H9 (cell line): Measurements from ENCODE around the gene ZFYVE28. TPM values are rescaled to one million over a fixed set of nuclear protein-coding genes. Genes with fewer than 3 reads are reported as not detected.

Source experiments
- DNase-seq: peaks from one replicate; pipeline ENCODE4 v3.0.0-alpha.2; 2017
- H2AFZ ChIP-seq: one replicate; pipeline ENCODE4 v1.6.1; 2013; ENCODE audit warnings: mild to moderate bottlenecking, low read length, control low read depth, moderate library complexity
- H2AK5ac ChIP-seq: 2 replicates; pipeline ENCODE4 v1.6.1; 2013; ENCODE audit warnings: low read length, control low read depth, mixed read lengths; ENCODE audit not compliant: insufficient read length
- H2BK120ac ChIP-seq: one replicate; pipeline ENCODE4 v1.6.1; 2013; ENCODE audit warnings: low read depth, mild to moderate bottlenecking, low read length, control low read depth, inconsistent platforms; ENCODE audit not compliant: poor library complexity, severe bottlenecking
- H2BK12ac ChIP-seq: 2 replicates; pipeline ENCODE4 v1.6.1; 2013; ENCODE audit warnings: low read length, control low read depth, mixed read lengths, low read depth; ENCODE audit not compliant: insufficient read length
- H2BK15ac ChIP-seq: 2 replicates; pipeline ENCODE4 v1.6.1; 2013; ENCODE audit warnings: low read depth, low read length, control low read depth
- H2BK20ac ChIP-seq: one replicate; pipeline ENCODE4 v1.6.1; 2013; ENCODE audit warnings: low read depth, mild to moderate bottlenecking, low read length, control low read depth, inconsistent platforms; ENCODE audit not compliant: poor library complexity, severe bottlenecking
- H2BK5ac ChIP-seq: 2 replicates; pipeline ENCODE4 v1.6.1; 2013; ENCODE audit warnings: low read length, control low read depth, mixed read lengths; ENCODE audit not compliant: insufficient read length
- H3K14ac ChIP-seq: 2 replicates; pipeline ENCODE4 v1.6.1; 2013; ENCODE audit warnings: low read length, control low read depth; ENCODE audit not compliant: insufficient read depth
- H3K18ac ChIP-seq: 2 replicates; pipeline ENCODE4 v1.6.1; 2013; ENCODE audit warnings: low read depth, mild to moderate bottlenecking, mixed read lengths, low read length, control low read depth; ENCODE audit not compliant: insufficient read length
- H3K23ac ChIP-seq: 2 replicates; pipeline ENCODE4 v1.6.1; 2013; ENCODE audit warnings: low read length, control low read depth, mixed read lengths, low read depth; ENCODE audit not compliant: insufficient read length
- H3K23me2 ChIP-seq: 2 replicates; pipeline ENCODE4 v1.6.1; 2013; ENCODE audit warnings: low read depth, mild to moderate bottlenecking, mixed read lengths, low read length, control low read depth; ENCODE audit not compliant: insufficient read length, poor library complexity, severe bottlenecking
- H3K27ac ChIP-seq: 2 replicates; pipeline ENCODE4 v1.5.1; 2013; ENCODE audit warnings: low read length, control low read depth, mixed read lengths, low read depth; ENCODE audit not compliant: insufficient read length
- H3K27me3 ChIP-seq: 2 replicates; pipeline ENCODE4 v1.6.1; 2013; ENCODE audit warnings: low read length, control low read depth, inconsistent platforms; ENCODE audit not compliant: insufficient read depth
- H3K4ac ChIP-seq: 2 replicates; pipeline ENCODE4 v1.6.1; 2013; ENCODE audit warnings: low read depth, mild to moderate bottlenecking, control low read depth, inconsistent platforms, low read length, moderate library complexity
- H3K4me1 ChIP-seq: 2 replicates; pipeline ENCODE4 v1.6.1; 2013; ENCODE audit warnings: low read length, control low read depth, inconsistent platforms; ENCODE audit not compliant: insufficient read depth
- H3K4me2 ChIP-seq: 2 replicates; pipeline ENCODE4 v1.6.1; 2013; ENCODE audit warnings: low read length, control low read depth, mixed read lengths; ENCODE audit not compliant: insufficient read length, insufficient read depth
- H3K56ac ChIP-seq: 2 replicates; pipeline ENCODE4 v1.6.1; 2013; ENCODE audit warnings: low read depth, mild to moderate bottlenecking, mixed read lengths, low read length, control low read depth; ENCODE audit not compliant: insufficient read length
- H3K79me1 ChIP-seq: 2 replicates; pipeline ENCODE4 v1.6.1; 2013; ENCODE audit warnings: low read depth, mild to moderate bottlenecking, moderate library complexity, low read length, control low read depth, inconsistent platforms; ENCODE audit not compliant: insufficient read depth, poor library complexity, severe bottlenecking
- H3K79me2 ChIP-seq: 2 replicates; pipeline ENCODE4 v1.6.1; 2013; ENCODE audit warnings: low read length, control low read depth, inconsistent platforms; ENCODE audit not compliant: insufficient read depth
- H3K9ac ChIP-seq: 2 replicates; pipeline ENCODE4 v1.6.1; 2013; ENCODE audit warnings: low read length, control low read depth, mixed read lengths; ENCODE audit not compliant: insufficient read length; ENCODE audit errors: extremely low read depth
- H3K9me3 ChIP-seq: one replicate; pipeline ENCODE4 v1.6.1; 2013; ENCODE audit warnings: low read depth, low read length, inconsistent platforms; ENCODE audit not compliant: control insufficient read depth
- H3T11ph ChIP-seq: one replicate; pipeline ENCODE4 v1.6.1; 2013; ENCODE audit warnings: mild to moderate bottlenecking, low read length, control low read depth, inconsistent platforms
- H4K20me1 ChIP-seq: one replicate; pipeline ENCODE4 v1.6.1; 2013; ENCODE audit not compliant: control insufficient read depth, insufficient read length, insufficient read depth
- H4K5ac ChIP-seq: 2 replicates; pipeline ENCODE4 v1.6.1; 2013; ENCODE audit warnings: low read depth, mild to moderate bottlenecking, mixed read lengths, low read length, control low read depth; ENCODE audit not compliant: insufficient read length
- H4K8ac ChIP-seq: replicated peaks from 2 replicates; pipeline ENCODE4 v1.6.1; 2013; ENCODE audit warnings: low read length, control low read depth, mixed read lengths, low read depth; ENCODE audit not compliant: insufficient read length
- H4K91ac ChIP-seq: 2 replicates; pipeline ENCODE4 v1.6.1; 2013; ENCODE audit warnings: low read depth, mild to moderate bottlenecking, moderate library complexity, mixed read lengths, low read length, control low read depth; ENCODE audit not compliant: insufficient read length
- H3K27ac Mint-ChIP-seq, 3 experiments: 2 replicates in 2 of 3; 3 replicates in 1 of 3; pipeline ENCODE4 v1.8.0; 2020 to 2021; ENCODE audit warnings: mixed read lengths in 3 of 3, mild to moderate bottlenecking in 1 of 3, moderate library complexity in 1 of 3
- H3K27me3 Mint-ChIP-seq: 2 replicates; pipeline ENCODE4 v1.8.0; 2021; ENCODE audit warnings: low read depth, mild to moderate bottlenecking, moderate library complexity, mixed read lengths
- H3K36me3 Mint-ChIP-seq, 3 experiments: 2 replicates in 2 of 3; 3 replicates in 1 of 3; pipeline ENCODE4 v1.8.0; 2020 to 2021; ENCODE audit warnings: low read depth in 3 of 3, mixed read lengths in 3 of 3; ENCODE audit not compliant: insufficient read depth in 1 of 3
- H3K4me1 Mint-ChIP-seq, 2 experiments: 2 replicates each; pipeline ENCODE4 v1.8.0; 2020; ENCODE audit warnings: mixed read lengths in 2 of 2
- H3K4me3 Mint-ChIP-seq, 2 experiments: 2 replicates in 1 of 2; 3 replicates in 1 of 2; pipeline ENCODE4 v1.8.0; 2020 to 2021; ENCODE audit warnings: mild to moderate bottlenecking in 2 of 2, mixed read lengths in 2 of 2, moderate library complexity in 1 of 2
- H3K9me3 Mint-ChIP-seq, 2 experiments: 2 replicates in 1 of 2; 3 replicates in 1 of 2; pipeline ENCODE4 v1.8.0; 2020; ENCODE audit warnings: mild to moderate bottlenecking in 2 of 2, mixed read lengths in 2 of 2, moderate library complexity in 1 of 2
- CTCF ChIP-seq: fragments of 200-600 bp; sonication (generic); conservative IDR thresholded peaks from 3 replicates; pipeline ENCODE4 v1.8.0; 2021; ENCODE audit warnings: antibody characterized with exemption, mild to moderate bottlenecking
- WGBS: extraction: QIAGEN DNeasy Blood & Tissue Kit; methylation state at CpG from one replicate; pipeline ENCODE4 v1.1.7; 2013; ENCODE audit warnings: missing lambda C conversion rate, low lambda C conversion rate, mixed read lengths; ENCODE audit not compliant: insufficient read length; ENCODE audit errors: extremely low coverage; 5-methylcytosine and 5-hydroxymethylcytosine counted together
- total RNA-seq: library from RNA; stranded (reverse); gene quantifications from 2 replicates; pipeline ENCODE4 v1.2.1, GENCODE V29; 2021

ZFYVE28 gene
- total RNA-seq, 1 experiment from 2014 or later = 0.98 TPM

- Histone ChIP-seq H2BK20ac (no peak overlapping the region), H3K14ac (no peak overlapping the region; the same call in 1 of the 2 replicates), H4K8ac (no peak overlapping the region), H2BK15ac (no peak overlapping the region), H2BK5ac (no peak overlapping the region), H3K23ac (no peak overlapping the region), H2AK5ac (no peak overlapping the region), H2BK120ac (no peak overlapping the region), H3K18ac (no peak overlapping the region), H4K91ac (no peak overlapping the region), H3K4me1 (no peaks in the 10 kb centered on the region), H3T11ph (no peak overlapping the region), H3K79me1 (no peaks in the 10 kb centered on the region), H3K9ac (no peak overlapping the region), H3K9me3 (no peaks in the 10 kb centered on the region), H3K27me3 (no peaks in the 10 kb centered on the region), H3K79me2 (no peaks in the 10 kb centered on the region), H3K4ac (no peak overlapping the region), H3K56ac (no peak overlapping the region), H2AFZ (no peak overlapping the region), H4K5ac (no peak overlapping the region), H4K20me1 (no peaks in the 10 kb centered on the region), H2BK12ac (no peak overlapping the region), H3K4me2 (no peak overlapping the region), H3K23me2 (no peaks in the 10 kb centered on the region), H3K27ac (no peak overlapping the region)
- DNase-seq = no peak
- H3K4me3 Mint-ChIP-seq = no peak overlapping the region
- H3K27ac Mint-ChIP-seq = 0 out of 7 replicates have a peak overlapping the region, but pooled peaks of 1 of the 3 experiments have one; percentile 40
- H3K4me1 Mint-ChIP-seq = peaks cover 5 to 12% of the 10 kb centered on the region in 2 experiments
- WGBS = no CpG with 5 or more reads among the region's 21 CpGs
- no peaks in the 10 kb centered on the region; a peak in 2 of 7 replicates for H3K36me3 Mint-ChIP-seq
- peaks cover 0 to 4% of the 10 kb centered on the region in 2 experiments; a peak in 3 of 5 replicates for H3K9me3 Mint-ChIP-seq
- TF ChIP-seq CTCF = no peak
- H3K27me3 Mint-ChIP-seq = peaks cover 2% of the 10 kb centered on the region
Observed at GRCh38 chr4:2332201-2332975, 86.1 kb downstream of the ZFYVE28 start.
